Body of pancreas (tissue), 4 donors: ENCODE results near the gene F12.

Source experiments
- CTCF ChIP-seq, 7 experiments: fragments of 450-650 bp in 4 of 7; fragments of 200-600 bp in 3 of 7; sonication (generic) in 3 of 7; IDR thresholded peaks; one replicate each; pipeline ENCODE4 v1.5.1; 2016 to 2019; ENCODE audit warnings: antibody characterized with exemption in 7 of 7
- POLR2A ChIP-seq, 3 donors: fragments of 450-650 bp; IDR thresholded peaks; one replicate each; pipeline ENCODE4 v1.6.1; 2016; ENCODE audit warnings: antibody characterized with exemption in 3 of 3, mild to moderate bottlenecking in 2 of 3

- no peak for TF ChIP-seq CTCF (IDR thresholded peaks at IDR 0.05)
- no peak for TF ChIP-seq POLR2A (IDR thresholded peaks at IDR 0.05)
Observed at GRCh38 chr5:177443144-177443983, 34.0 kb upstream of the F12 start.
